B cell (primary cell): ENCODE results near the gene TBC1D1. TPM values are rescaled to one million over a fixed set of nuclear protein-coding genes. Genes with fewer than 3 reads are reported as not detected.

Experiments used
- ATAC-seq: fragments of 200-7000 bp; cut with Tn5 transposase; one replicate; pipeline ENCODE4 v1.10.0; 2021; ENCODE audit warnings: low read depth, mild to moderate bottlenecking, moderate number of reproducible peaks, moderate library complexity
- CTCF ChIA-PET: fragments of 350-600 bp; sonication (Branson Sonifier 250); formaldehyde crosslinking; loops from one replicate; lab custom pipeline; 2021; ENCODE audit warnings: antibody characterized with exemption, inconsistent platforms; lab: Charles Lee
- POLR2A ChIA-PET: fragments of 350-600 bp; sonication (Branson Sonifier 250); formaldehyde crosslinking; loops from one replicate; lab custom pipeline; 2021; ENCODE audit warnings: antibody characterized with exemption; lab: Charles Lee
- DNase-seq: peaks from one replicate; pipeline ENCODE4 v3.0.0; 2013
- H2AFZ ChIP-seq: 2 replicates; pipeline ENCODE4 v1.6.1; 2012; ENCODE audit warnings: mild to moderate bottlenecking, low read depth, low read length; ENCODE audit not compliant: insufficient read depth, poor library complexity, severe bottlenecking
- H3K27ac ChIP-seq, 2 donors: 1 replicate in 1 of 2; 2 replicates in 1 of 2; pipeline ENCODE4 v1.5.1; 2012 to 2013; ENCODE audit warnings: low read length in 2 of 2, mild to moderate bottlenecking in 2 of 2, moderate library complexity in 1 of 2
- H3K27me3 ChIP-seq, 4 experiments: fragments of 200-600 bp in 1 of 4; sonication (generic) in 1 of 4; replicated peaks in 1 of 4; 1 replicate in 2 of 4; 2 replicates in 2 of 4; pipeline versions ENCODE4 v1.6.1 to v1.7.0; 2013 to 2016; ENCODE audit warnings: low read length in 3 of 4, mild to moderate bottlenecking in 2 of 4, mixed read lengths in 1 of 4, moderate library complexity in 1 of 4; ENCODE audit not compliant: insufficient read depth in 4 of 4, control insufficient read depth in 3 of 4; ENCODE audit errors: control extremely low read depth in 1 of 4
- H3K36me3 ChIP-seq, 2 experiments: replicated peaks in 1 of 2; 1 replicate in 1 of 2; 2 replicates in 1 of 2; pipeline versions ENCODE4 v1.6.1 to v1.7.1; 2013; ENCODE audit warnings: low read length in 1 of 2; ENCODE audit not compliant: insufficient read depth in 2 of 2, control insufficient read depth in 1 of 2; ENCODE audit errors: control extremely low read depth in 1 of 2, extremely low read depth in 1 of 2
- H3K4me1 ChIP-seq, 2 donors: fragments of 200-600 bp in 1 of 2; sonication (generic) in 1 of 2; 1 replicate in 1 of 2; 2 replicates in 1 of 2; pipeline versions ENCODE4 v1.5.1 to v1.6.1; 2013 to 2017; ENCODE audit warnings: low read length in 2 of 2; ENCODE audit not compliant: control insufficient read depth in 2 of 2, insufficient read depth in 2 of 2
- H3K4me2 ChIP-seq: replicated peaks from 2 replicates; pipeline ENCODE3; 2012; ENCODE audit warnings: mild to moderate bottlenecking, low read depth, low read length; ENCODE audit not compliant: poor library complexity, severe bottlenecking
- H3K4me3 ChIP-seq, 5 experiments: fragments of 200-600 bp in 1 of 5; sonication (generic) in 1 of 5; 1 replicate in 3 of 5; 2 replicates in 2 of 5; pipeline versions ENCODE4 v1.5.1 to v1.7.0; 2011 to 2016; ENCODE audit warnings: low read length in 4 of 5, mild to moderate bottlenecking in 4 of 5, low read depth in 2 of 5, control low read depth in 1 of 5, moderate library complexity in 1 of 5; ENCODE audit not compliant: insufficient read depth in 1 of 5; ENCODE audit errors: control extremely low read depth in 1 of 5, extremely low read depth in 1 of 5
- H3K79me2 ChIP-seq: fragments of 200-600 bp; sonication (generic); one replicate; pipeline ENCODE4 v1.6.0; 2016; ENCODE audit warnings: low read length; ENCODE audit not compliant: control insufficient read depth, insufficient read depth
- H3K9ac ChIP-seq: fragments of 200-600 bp; sonication (generic); 2 replicates; pipeline ENCODE4 v1.6.1; 2017; ENCODE audit warnings: mild to moderate bottlenecking, low read length, moderate library complexity
- H3K9me3 ChIP-seq, 3 donors: one replicate each; pipeline versions ENCODE4 v1.6.1 to v1.7.1; 2013; ENCODE audit warnings: low read length in 2 of 3; ENCODE audit not compliant: control insufficient read depth in 2 of 3, insufficient read depth in 1 of 3; ENCODE audit errors: control extremely low read depth in 1 of 3
- H4K20me1 ChIP-seq: 2 replicates; pipeline ENCODE4 v1.6.0; 2012; ENCODE audit warnings: mild to moderate bottlenecking, low read length; ENCODE audit not compliant: insufficient read depth, control insufficient read depth, poor library complexity, severe bottlenecking
- H3K27ac Mint-ChIP-seq: one replicate; pipeline ENCODE4 v1.8.0; 2021; ENCODE audit warnings: mixed read lengths
- H3K27me3 Mint-ChIP-seq: one replicate; pipeline ENCODE4 v1.8.0; 2021; ENCODE audit warnings: mixed read lengths
- H3K4me1 Mint-ChIP-seq: one replicate; pipeline ENCODE4 v1.8.0; 2021; ENCODE audit warnings: mixed read lengths
- H3K4me3 Mint-ChIP-seq: one replicate; pipeline ENCODE4 v1.8.0; 2021; ENCODE audit warnings: mixed read lengths
- H3K9me3 Mint-ChIP-seq: one replicate; pipeline ENCODE4 v1.8.0; 2022; ENCODE audit warnings: mixed read lengths; ENCODE audit not compliant: insufficient read depth
- CTCF ChIP-seq: fragments of 200-600 bp; IDR thresholded peaks from one replicate; pipeline ENCODE4 v1.8.0; 2022; ENCODE audit warnings: antibody characterized with exemption, mild to moderate bottlenecking
- EZH2 ChIP-seq: IDR thresholded peaks from 2 replicates; pipeline ENCODE4 v1.6.1; 2012; ENCODE audit warnings: borderline replicate concordance, low read depth, mild to moderate bottlenecking, moderate library complexity, low read length; ENCODE audit not compliant: insufficient read depth, poor library complexity, severe bottlenecking
- WGBS: methylation state at CpG from one replicate; pipeline ENCODE4 v1.1.5; 2013; ENCODE audit warnings: missing lambda C conversion rate; ENCODE audit not compliant: insufficient coverage; 5-methylcytosine and 5-hydroxymethylcytosine counted together
- intact Hi-C: fragments of 100-400 bp; cut with micrococcal nuclease; formaldehyde crosslinking; loops from one replicate; pipeline ENCODE4 v1.10.0; 2022
- polyA plus RNA-seq: library from polyadenylated mRNA; depleted of rRNA; stranded (reverse); fragments of >200 nt; gene quantifications from 2 replicates; pipeline ENCODE4 v1.2.3, GENCODE V29; 2012
- total RNA-seq, 2 donors: library from RNA; stranded (reverse); fragments of 120-200 nt in 1 of 2; gene quantifications; 1 replicate in 1 of 2; 2 replicates in 1 of 2; pipeline versions ENCODE4 v1.2.3 to v1.2.4, GENCODE V29; 2013 to 2022

TBC1D1 gene
- total and polyA plus RNA-seq, 2 donors (not counting 1 experiment from before 2014, with no cell fraction given), result 88.2 to 98.7 TPM

GRCh38 chr4:37928426-37929416 lies 37.8 kb downstream of the TBC1D1 start:
- POLR2A ChIA-PET, result no interaction called here

More at GRCh38 chr4:37928426-37929416, 37.8 kb downstream of the TBC1D1 start:
- H3K36me3 ChIP-seq, result peaks cover 1 to 19% of the 10 kb centered on the region in 2 experiments
- no peaks in the 10 kb centered on the region for H3K4me1 ChIP-seq
- H3K4me3 Mint-ChIP-seq, result no peak overlapping the region
- H3K4me3 ChIP-seq, result no peak overlapping the region
- H3K27me3 ChIP-seq, result no peaks in the 10 kb centered on the region
- H4K20me1 ChIP-seq, result peaks cover 56% of the 10 kb centered on the region
- H2AFZ ChIP-seq, result no peak overlapping the region
- peaks cover 76% of the 10 kb centered on the region for H3K79me2 ChIP-seq
- 98% methylated on average over 7 of the region's 12 CpGs for whole genome bisulfite sequencing
- no peaks in the 10 kb centered on the region for H3K9me3 Mint-ChIP-seq
- CTCF ChIA-PET, result no interaction called here
- no peaks in the 10 kb centered on the region for H3K4me1 Mint-ChIP-seq
- DNase-seq (no peak), ATAC-seq (no peak)
- no peak overlapping the region for H3K9ac ChIP-seq
- H3K4me2 ChIP-seq, result no peak overlapping the region
- TF ChIP-seq EZH2, result no peak
- no peak for TF ChIP-seq CTCF
- no peaks in the 10 kb centered on the region for H3K9me3 ChIP-seq
- intact Hi-C loops, result no loop called here
- H3K27ac ChIP-seq, result no peak overlapping the region
- H3K27ac Mint-ChIP-seq, result no peak overlapping the region
- H3K27me3 Mint-ChIP-seq, result no peaks in the 10 kb centered on the region
